GM06990 (cell line): Measurements from ENCODE around the gene TIMM10.

Experiments
- DNase-seq: peaks from one replicate; pipeline ENCODE4 v3.0.0-alpha.2; 2011; ENCODE audit not compliant: insufficient read length; ENCODE audit errors: extremely low read depth
- H3K27me3 ChIP-seq: replicated peaks from 2 replicates; pipeline ENCODE4 v1.6.0; 2011; ENCODE audit warnings: low read length; ENCODE audit not compliant: control insufficient read depth, insufficient read depth
- H3K36me3 ChIP-seq: 2 replicates; pipeline ENCODE4 v1.5.1; 2011; ENCODE audit warnings: low read length; ENCODE audit not compliant: control insufficient read depth, insufficient read depth
- H3K4me3 ChIP-seq: replicated peaks from 2 replicates; pipeline ENCODE4 v1.5.1; 2011; ENCODE audit warnings: low read depth, mild to moderate bottlenecking, control low read depth, low read length
- TF ChIP-seq, protein P1 (sequence below): IDR thresholded peaks from 2 replicates; pipeline ENCODE4 v1.5.1; 2011; ENCODE audit warnings: low read length, control low read depth, mild to moderate bottlenecking, inconsistent platforms; ENCODE audit not compliant: insufficient read depth, poor library complexity, severe bottlenecking

The TIMM10 gene

GRCh38 chr11:57555393-57555792 is 24.8 kb upstream of the TIMM10 start:
- no peak for DNase-seq
- Histone ChIP-seq H3K36me3 (peaks cover 24% of the 10 kb centered on the region), H3K4me3 (no peak overlapping the region), H3K27me3 (no peaks in the 10 kb centered on the region)
- TF ChIP-seq, protein P1, sequence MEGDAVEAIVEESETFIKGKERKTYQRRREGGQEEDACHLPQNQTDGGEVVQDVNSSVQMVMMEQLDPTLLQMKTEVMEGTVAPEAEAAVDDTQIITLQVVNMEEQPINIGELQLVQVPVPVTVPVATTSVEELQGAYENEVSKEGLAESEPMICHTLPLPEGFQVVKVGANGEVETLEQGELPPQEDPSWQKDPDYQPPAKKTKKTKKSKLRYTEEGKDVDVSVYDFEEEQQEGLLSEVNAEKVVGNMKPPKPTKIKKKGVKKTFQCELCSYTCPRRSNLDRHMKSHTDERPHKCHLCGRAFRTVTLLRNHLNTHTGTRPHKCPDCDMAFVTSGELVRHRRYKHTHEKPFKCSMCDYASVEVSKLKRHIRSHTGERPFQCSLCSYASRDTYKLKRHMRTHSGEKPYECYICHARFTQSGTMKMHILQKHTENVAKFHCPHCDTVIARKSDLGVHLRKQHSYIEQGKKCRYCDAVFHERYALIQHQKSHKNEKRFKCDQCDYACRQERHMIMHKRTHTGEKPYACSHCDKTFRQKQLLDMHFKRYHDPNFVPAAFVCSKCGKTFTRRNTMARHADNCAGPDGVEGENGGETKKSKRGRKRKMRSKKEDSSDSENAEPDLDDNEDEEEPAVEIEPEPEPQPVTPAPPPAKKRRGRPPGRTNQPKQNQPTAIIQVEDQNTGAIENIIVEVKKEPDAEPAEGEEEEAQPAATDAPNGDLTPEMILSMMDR, result no peak

DNA sequence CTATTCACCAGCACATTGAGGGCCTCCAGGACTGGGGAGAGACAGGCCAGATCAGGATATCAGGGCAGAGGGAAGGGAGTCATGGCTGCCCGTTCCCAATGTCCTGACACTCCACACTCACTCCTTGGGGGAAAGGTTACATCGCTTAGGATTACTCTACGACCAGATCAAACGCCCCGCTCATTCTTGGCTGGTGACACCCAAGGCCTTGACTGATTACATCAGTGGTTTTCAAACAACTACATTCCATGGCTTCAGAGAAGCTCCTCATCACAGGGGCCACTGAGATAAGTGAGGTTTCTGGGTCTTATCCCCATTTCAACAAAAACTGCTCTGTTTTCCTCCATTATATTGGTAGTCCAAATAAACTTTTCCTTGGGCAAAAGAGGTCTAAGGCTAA is 21.9 kb upstream of the TIMM10 start:
- H3K27me3 ChIP-seq, result no peaks in the 10 kb centered on the region
- TF ChIP-seq, protein P1, result no peak
- no peak for DNase-seq
- peaks cover 24% of the 10 kb centered on the region for H3K36me3 ChIP-seq
- no peak overlapping the region for H3K4me3 ChIP-seq

DNA sequence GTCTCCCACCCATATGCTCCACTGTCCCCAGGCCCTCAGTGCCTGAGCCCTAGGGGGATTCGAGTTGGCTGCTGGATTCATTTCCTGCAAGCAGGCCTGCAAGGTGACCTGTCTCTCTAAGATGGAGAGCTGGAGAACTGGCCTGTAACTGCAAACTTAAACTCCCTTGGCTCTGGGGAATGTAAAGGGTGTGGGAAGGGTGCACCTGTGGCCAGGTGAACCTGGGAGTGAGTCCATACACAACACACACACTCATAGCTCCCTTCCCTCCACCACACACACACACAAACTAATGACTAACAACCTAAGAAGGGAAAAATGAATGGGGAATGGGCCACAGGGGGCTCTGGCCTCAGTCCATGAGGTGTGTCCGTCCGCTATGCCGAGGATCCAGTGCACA is 21.4 kb upstream of the TIMM10 start:
- Histone ChIP-seq H3K36me3 (peaks cover 24% of the 10 kb centered on the region), H3K4me3 (no peak overlapping the region), H3K27me3 (no peaks in the 10 kb centered on the region)
- no peak for DNase-seq
- TF ChIP-seq, protein P1, result no peak

DNA sequence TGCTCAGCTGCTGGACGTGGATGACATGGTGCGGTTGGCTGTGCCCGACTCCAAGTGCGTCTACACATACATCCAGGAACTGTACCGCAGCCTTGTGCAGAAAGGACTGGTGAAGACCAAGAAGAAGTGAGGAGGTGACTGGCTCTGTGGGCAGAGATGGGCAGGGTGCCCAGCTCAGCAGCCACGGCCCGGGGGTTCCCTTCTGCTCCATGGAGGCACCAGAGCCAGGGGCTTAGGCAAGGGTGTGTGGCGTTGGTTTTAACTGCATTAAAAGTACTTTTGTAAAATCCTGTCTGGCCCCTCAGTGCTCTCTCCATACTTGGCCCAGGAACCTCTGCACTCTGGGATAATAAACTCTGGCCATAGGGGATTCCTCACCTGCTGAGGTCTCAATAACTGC is 19.4 kb upstream of the TIMM10 start:
- H3K36me3 ChIP-seq, result peaks cover 21% of the 10 kb centered on the region
- no peak for DNase-seq
- no peaks in the 10 kb centered on the region for H3K27me3 ChIP-seq
- no peak overlapping the region for H3K4me3 ChIP-seq
- TF ChIP-seq, protein P1, result no peak

DNA sequence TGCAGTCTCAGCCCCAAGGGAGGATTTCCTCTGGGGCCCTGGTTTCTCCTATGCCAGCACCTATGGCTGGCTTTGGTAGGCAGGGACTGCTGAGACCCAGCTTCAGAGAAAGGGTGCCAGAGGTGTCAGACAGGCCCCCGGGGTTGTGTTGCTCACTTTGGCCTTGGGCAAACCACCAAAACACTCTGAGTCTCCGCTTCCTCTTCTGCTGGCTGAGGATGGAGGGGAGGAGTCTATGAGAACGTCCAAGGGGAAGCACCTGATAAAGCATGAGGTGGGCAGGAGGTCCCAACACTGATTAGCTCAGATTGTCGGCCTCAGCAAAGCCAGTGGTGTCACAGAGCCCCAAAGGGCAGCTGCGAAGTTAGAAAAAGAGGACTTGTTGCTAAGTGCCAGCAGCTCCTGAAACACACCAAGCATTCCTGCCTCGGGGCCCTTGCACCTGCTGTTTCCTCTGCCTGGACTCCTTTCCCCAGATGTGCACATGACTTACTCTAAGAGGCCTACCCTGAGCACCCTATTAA is 17.4 kb upstream of the TIMM10 start:
- Histone ChIP-seq H3K27me3 (no peaks in the 10 kb centered on the region), H3K4me3 (no peak overlapping the region), H3K36me3 (peaks cover 13% of the 10 kb centered on the region)
- TF ChIP-seq, protein P1, result no peak
- DNase-seq, result no peak
